Prostate gland (tissue), 2 donors: ENCODE data around the gene POLL.

Experiments
- POLR2A ChIP-seq: fragments of 450-650 bp; IDR thresholded peaks from one replicate; pipeline ENCODE4 v1.6.1; 2016; ENCODE audit warnings: antibody characterized with exemption, mild to moderate bottlenecking
- TF ChIP-seq, protein P1 (sequence below), 4 experiments: fragments of 200-600 bp in 2 of 4; fragments of 450-650 bp in 2 of 4; sonication (generic) in 2 of 4; IDR thresholded peaks; 1 replicate in 3 of 4; 2 replicates in 1 of 4; pipeline ENCODE4 v1.5.1; 2016 to 2019; ENCODE audit warnings: antibody characterized with exemption in 4 of 4, mild to moderate bottlenecking in 2 of 4, moderate library complexity in 2 of 4

DNA sequence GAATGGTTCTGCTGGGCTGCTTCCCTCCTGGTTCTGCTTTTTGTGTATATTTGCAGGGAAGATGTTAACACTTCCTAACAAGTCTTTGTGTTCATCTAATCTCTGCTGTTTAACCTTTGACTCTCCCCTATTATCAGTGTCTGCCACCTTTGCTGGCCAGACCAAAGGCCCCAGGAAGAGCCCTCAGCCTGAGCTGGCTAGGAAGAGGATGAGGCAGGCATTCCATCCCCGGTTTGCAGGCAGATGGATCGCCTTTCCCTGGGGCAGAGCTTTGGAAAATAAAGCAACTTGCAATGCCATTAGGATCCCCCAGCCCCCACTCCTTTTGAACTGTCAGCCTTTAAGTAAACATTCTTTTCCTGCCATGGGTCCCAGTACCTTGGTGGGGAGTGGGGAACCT is 19.1 kb upstream of the POLL start:
- TF ChIP-seq, protein P1, sequence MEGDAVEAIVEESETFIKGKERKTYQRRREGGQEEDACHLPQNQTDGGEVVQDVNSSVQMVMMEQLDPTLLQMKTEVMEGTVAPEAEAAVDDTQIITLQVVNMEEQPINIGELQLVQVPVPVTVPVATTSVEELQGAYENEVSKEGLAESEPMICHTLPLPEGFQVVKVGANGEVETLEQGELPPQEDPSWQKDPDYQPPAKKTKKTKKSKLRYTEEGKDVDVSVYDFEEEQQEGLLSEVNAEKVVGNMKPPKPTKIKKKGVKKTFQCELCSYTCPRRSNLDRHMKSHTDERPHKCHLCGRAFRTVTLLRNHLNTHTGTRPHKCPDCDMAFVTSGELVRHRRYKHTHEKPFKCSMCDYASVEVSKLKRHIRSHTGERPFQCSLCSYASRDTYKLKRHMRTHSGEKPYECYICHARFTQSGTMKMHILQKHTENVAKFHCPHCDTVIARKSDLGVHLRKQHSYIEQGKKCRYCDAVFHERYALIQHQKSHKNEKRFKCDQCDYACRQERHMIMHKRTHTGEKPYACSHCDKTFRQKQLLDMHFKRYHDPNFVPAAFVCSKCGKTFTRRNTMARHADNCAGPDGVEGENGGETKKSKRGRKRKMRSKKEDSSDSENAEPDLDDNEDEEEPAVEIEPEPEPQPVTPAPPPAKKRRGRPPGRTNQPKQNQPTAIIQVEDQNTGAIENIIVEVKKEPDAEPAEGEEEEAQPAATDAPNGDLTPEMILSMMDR (IDR thresholded peaks at IDR 0.05): no peak
- no peak for TF ChIP-seq POLR2A
